PC-3 (cell line): Measurements from ENCODE around the gene DOLK.

Source experiments
- CTCF ChIP-seq: fragments of 300-600 bp; sonication (generic); conservative IDR thresholded peaks from 2 replicates; pipeline ENCODE4 v1.5.1; 2017; ENCODE audit warnings: antibody characterized with exemption, low read depth, mild to moderate bottlenecking, low read length
- EZH2 ChIP-seq: fragments of 300-600 bp; sonication (generic); IDR thresholded peaks from one replicate; pipeline ENCODE4 v1.6.1; 2017; ENCODE audit warnings: antibody characterized with exemption, mild to moderate bottlenecking, low read length; ENCODE audit not compliant: unreplicated experiment
- EZH2phosphoT487 ChIP-seq: fragments of 300-600 bp; sonication (generic); IDR thresholded peaks from 2 replicates; pipeline ENCODE4 v1.6.1; 2018; ENCODE audit warnings: mild to moderate bottlenecking, antibody characterized with exemption, low read length, borderline replicate concordance

- TF ChIP-seq CTCF (no peak), EZH2phosphoT487 (no peak), EZH2 (no peak)
Observed at GRCh38 chr9:128902351-128903078, 44.9 kb downstream of the DOLK start.
